ENCODE data around the gene CDK14.

The CDK14 gene

GRCh38 chr7:90771281-90771680 lies 175.2 kb downstream of the CDK14 start:
- Histone ChIP-seq H3K27me3 (ENCODE audit: control insufficient read depth in 5 of 5, insufficient read depth in 4 of 5, low read length in 5 of 5) (no peaks in the 10 kb centered on the region), H3K9ac (ENCODE audit: low read length in 5 of 5) (no peak overlapping the region), H3K27ac (ENCODE audit: low read depth, low read length) (no peak overlapping the region), H3K9me3 (ENCODE audit: control insufficient read depth in 5 of 5, low read length in 5 of 5) (no peaks in the 10 kb centered on the region), H3K4me1 (ENCODE audit: control insufficient read depth in 5 of 5, insufficient read depth in 5 of 5, low read length in 5 of 5) (peaks cover 0 to 8% (median 0%) of the 10 kb centered on the region in 5 donors), H3K36me3 (ENCODE audit: control insufficient read depth in 5 of 5, insufficient read depth in 5 of 5, low read length in 5 of 5) (no peaks in the 10 kb centered on the region), H3K4me3 (ENCODE audit: low read depth in 1 of 5, low read length in 5 of 5) (no peak overlapping the region)

GRCh38 chr7:90772410-90772809 lies 176.3 kb downstream of the CDK14 start:
- no peak overlapping the region for H3K9ac ChIP-seq (ENCODE audit: low read length in 5 of 5)
- H3K4me3 ChIP-seq (ENCODE audit: low read depth in 1 of 5, low read length in 5 of 5) = no peak overlapping the region
- H3K36me3 ChIP-seq (ENCODE audit: control insufficient read depth in 5 of 5, insufficient read depth in 5 of 5, low read length in 5 of 5) = no peaks in the 10 kb centered on the region
- H3K27me3 ChIP-seq (ENCODE audit: control insufficient read depth in 5 of 5, insufficient read depth in 4 of 5, low read length in 5 of 5) = no peaks in the 10 kb centered on the region
- H3K27ac ChIP-seq (ENCODE audit: low read depth, low read length) = no peak overlapping the region
- no peaks in the 10 kb centered on the region for H3K9me3 ChIP-seq (ENCODE audit: control insufficient read depth in 5 of 5, low read length in 5 of 5)
- H3K4me1 ChIP-seq (ENCODE audit: control insufficient read depth in 5 of 5, insufficient read depth in 5 of 5, low read length in 5 of 5) = no peaks in the 10 kb centered on the region

- Histone ChIP-seq H3K9me3 (ENCODE audit: control insufficient read depth in 5 of 5, low read length in 5 of 5) (no peaks in the 10 kb centered on the region), H3K27me3 (ENCODE audit: control insufficient read depth in 5 of 5, insufficient read depth in 4 of 5, low read length in 5 of 5) (no peaks in the 10 kb centered on the region), H3K36me3 (ENCODE audit: control insufficient read depth in 5 of 5, insufficient read depth in 5 of 5, low read length in 5 of 5) (no peaks in the 10 kb centered on the region), H3K4me1 (ENCODE audit: control insufficient read depth in 5 of 5, insufficient read depth in 5 of 5, low read length in 5 of 5) (no peaks in the 10 kb centered on the region), H3K27ac (ENCODE audit: low read depth, low read length) (no peak overlapping the region), H3K4me3 (ENCODE audit: low read depth in 1 of 5, low read length in 5 of 5) (no peak overlapping the region), H3K9ac (ENCODE audit: low read length in 5 of 5) (no peak overlapping the region)
Observed at GRCh38 chr7:90773269-90773668, 177.1 kb downstream of the CDK14 start.

GRCh38 chr7:90774706-90775105 lies 178.6 kb downstream of the CDK14 start:
- Histone ChIP-seq H3K27me3 (ENCODE audit: control insufficient read depth in 5 of 5, insufficient read depth in 4 of 5, low read length in 5 of 5) (no peaks in the 10 kb centered on the region), H3K36me3 (ENCODE audit: control insufficient read depth in 5 of 5, insufficient read depth in 5 of 5, low read length in 5 of 5) (no peaks in the 10 kb centered on the region), H3K9ac (ENCODE audit: low read length in 5 of 5) (no peak overlapping the region), H3K4me1 (ENCODE audit: control insufficient read depth in 5 of 5, insufficient read depth in 5 of 5, low read length in 5 of 5) (no peaks in the 10 kb centered on the region), H3K9me3 (ENCODE audit: control insufficient read depth in 5 of 5, low read length in 5 of 5) (no peaks in the 10 kb centered on the region), H3K27ac (ENCODE audit: low read depth, low read length) (no peak overlapping the region), H3K4me3 (ENCODE audit: low read depth in 1 of 5, low read length in 5 of 5) (no peak overlapping the region)

- Histone ChIP-seq H3K27ac (ENCODE audit: low read depth, low read length) (no peak overlapping the region), H3K4me1 (ENCODE audit: control insufficient read depth in 5 of 5, insufficient read depth in 5 of 5, low read length in 5 of 5) (no peaks in the 10 kb centered on the region), H3K9me3 (ENCODE audit: control insufficient read depth in 5 of 5, low read length in 5 of 5) (no peaks in the 10 kb centered on the region), H3K4me3 (ENCODE audit: low read depth in 1 of 5, low read length in 5 of 5) (no peak overlapping the region), H3K36me3 (ENCODE audit: control insufficient read depth in 5 of 5, insufficient read depth in 5 of 5, low read length in 5 of 5) (no peaks in the 10 kb centered on the region), H3K27me3 (ENCODE audit: control insufficient read depth in 5 of 5, insufficient read depth in 4 of 5, low read length in 5 of 5) (no peaks in the 10 kb centered on the region), H3K9ac (ENCODE audit: low read length in 5 of 5) (no peak overlapping the region)
Observed at GRCh38 chr7:90775383-90775965, 179.4 kb downstream of the CDK14 start.

- Histone ChIP-seq H3K4me3 (ENCODE audit: low read depth in 1 of 5, low read length in 5 of 5) (no peak overlapping the region), H3K27ac (ENCODE audit: low read depth, low read length) (no peak overlapping the region)
Observed at GRCh38 chr7:90777041-90777440, 180.9 kb downstream of the CDK14 start.

GRCh38 chr7:90777465-90777864 lies 181.3 kb downstream of the CDK14 start:
- no peak overlapping the region for H3K27ac ChIP-seq (ENCODE audit: low read depth, low read length)
- no peak overlapping the region for H3K4me3 ChIP-seq (ENCODE audit: low read depth in 1 of 5, low read length in 5 of 5)
- no peaks in the 10 kb centered on the region for H3K36me3 ChIP-seq (ENCODE audit: control insufficient read depth in 5 of 5, insufficient read depth in 5 of 5, low read length in 5 of 5)
- H3K27me3 ChIP-seq (ENCODE audit: control insufficient read depth in 5 of 5, insufficient read depth in 4 of 5, low read length in 5 of 5) = no peaks in the 10 kb centered on the region
- H3K9me3 ChIP-seq (ENCODE audit: control insufficient read depth in 5 of 5, low read length in 5 of 5) = no peaks in the 10 kb centered on the region
- no peak overlapping the region for H3K9ac ChIP-seq (ENCODE audit: low read length in 5 of 5)
- no peaks in the 10 kb centered on the region for H3K4me1 ChIP-seq (ENCODE audit: control insufficient read depth in 5 of 5, insufficient read depth in 5 of 5, low read length in 5 of 5)

More at GRCh38 chr7:90777041-90777440, 180.9 kb downstream of the CDK14 start:
- no peaks in the 10 kb centered on the region for H3K36me3 ChIP-seq (ENCODE audit: control insufficient read depth in 5 of 5, insufficient read depth in 5 of 5, low read length in 5 of 5)
- H3K27me3 ChIP-seq (ENCODE audit: control insufficient read depth in 5 of 5, insufficient read depth in 4 of 5, low read length in 5 of 5) = no peaks in the 10 kb centered on the region
- no peaks in the 10 kb centered on the region for H3K9me3 ChIP-seq (ENCODE audit: control insufficient read depth in 5 of 5, low read length in 5 of 5)
- no peak overlapping the region for H3K9ac ChIP-seq (ENCODE audit: low read length in 5 of 5)
- no peaks in the 10 kb centered on the region for H3K4me1 ChIP-seq (ENCODE audit: control insufficient read depth in 5 of 5, insufficient read depth in 5 of 5, low read length in 5 of 5)

- Histone ChIP-seq H3K4me1 (ENCODE audit: control insufficient read depth in 5 of 5, insufficient read depth in 5 of 5, low read length in 5 of 5) (no peaks in the 10 kb centered on the region), H3K36me3 (ENCODE audit: control insufficient read depth in 5 of 5, insufficient read depth in 5 of 5, low read length in 5 of 5) (no peaks in the 10 kb centered on the region), H3K9ac (ENCODE audit: low read length in 5 of 5) (no peak overlapping the region), H3K27me3 (ENCODE audit: control insufficient read depth in 5 of 5, insufficient read depth in 4 of 5, low read length in 5 of 5) (no peaks in the 10 kb centered on the region), H3K4me3 (ENCODE audit: low read depth in 1 of 5, low read length in 5 of 5) (no peak overlapping the region), H3K9me3 (ENCODE audit: control insufficient read depth in 5 of 5, low read length in 5 of 5) (no peaks in the 10 kb centered on the region), H3K27ac (ENCODE audit: low read depth, low read length) (no peak overlapping the region)
Observed at GRCh38 chr7:90777886-90778285, 181.8 kb downstream of the CDK14 start.

GRCh38 chr7:90788052-90788451 lies 191.9 kb downstream of the CDK14 start:
- H3K27ac ChIP-seq (ENCODE audit: low read depth, low read length) = peak overlapping the region; percentile 11
- H3K9ac ChIP-seq (ENCODE audit: low read length in 5 of 5) = no peak overlapping the region
- peak overlapping the region in 1 of 5 donors; percentile 6 for H3K4me3 ChIP-seq (ENCODE audit: low read depth in 1 of 5, low read length in 5 of 5)
- H3K4me1 ChIP-seq (ENCODE audit: control insufficient read depth in 5 of 5, insufficient read depth in 5 of 5, low read length in 5 of 5) = peaks cover 0 to 5% (median 0%) of the 10 kb centered on the region in 5 donors
- no peaks in the 10 kb centered on the region for H3K9me3 ChIP-seq (ENCODE audit: control insufficient read depth in 5 of 5, low read length in 5 of 5)
- H3K27me3 ChIP-seq (ENCODE audit: control insufficient read depth in 5 of 5, insufficient read depth in 4 of 5, low read length in 5 of 5) = no peaks in the 10 kb centered on the region
- no peaks in the 10 kb centered on the region for H3K36me3 ChIP-seq (ENCODE audit: control insufficient read depth in 5 of 5, insufficient read depth in 5 of 5, low read length in 5 of 5)

- Histone ChIP-seq H3K4me1 (ENCODE audit: control insufficient read depth in 5 of 5, insufficient read depth in 5 of 5, low read length in 5 of 5) (peaks cover 0 to 5% (median 0%) of the 10 kb centered on the region in 5 donors), H3K9me3 (ENCODE audit: control insufficient read depth in 5 of 5, low read length in 5 of 5) (peaks cover 0 to 7% (median 4%) of the 10 kb centered on the region in 5 donors), H3K9ac (ENCODE audit: low read length in 5 of 5) (no peak overlapping the region), H3K36me3 (ENCODE audit: control insufficient read depth in 5 of 5, insufficient read depth in 5 of 5, low read length in 5 of 5) (no peaks in the 10 kb centered on the region), H3K27me3 (ENCODE audit: control insufficient read depth in 5 of 5, insufficient read depth in 4 of 5, low read length in 5 of 5) (no peaks in the 10 kb centered on the region), H3K4me3 (ENCODE audit: low read depth in 1 of 5, low read length in 5 of 5) (no peak overlapping the region), H3K27ac (ENCODE audit: low read depth, low read length) (no peak overlapping the region)
Observed at GRCh38 chr7:90789736-90790306, 193.7 kb downstream of the CDK14 start.
